ENCODE data around the gene HGD.

DNA sequence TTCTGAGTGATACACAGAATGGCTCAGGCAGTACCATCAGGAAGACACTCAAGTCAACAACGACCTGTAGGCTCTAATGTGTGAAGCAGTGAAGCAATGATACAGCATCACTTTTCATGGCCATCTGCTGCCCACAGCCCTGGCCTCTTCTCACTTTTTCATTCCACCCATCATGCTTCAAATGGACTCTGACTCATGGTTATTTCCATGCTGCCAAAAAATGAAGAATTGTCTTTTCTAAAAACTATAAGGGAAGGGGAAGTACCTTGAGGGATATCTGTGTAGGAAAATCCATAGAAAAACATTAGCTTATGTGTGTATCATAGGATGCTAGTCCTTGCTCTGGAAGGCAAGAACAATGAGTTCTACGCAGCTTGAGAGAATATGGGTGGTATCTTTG, 11.5 kb downstream of the HGD start:
- TF ChIP-seq CTCF (IDR thresholded peaks at IDR 0.05; ENCODE audit: low read depth, low read length, poor library complexity, severe bottlenecking) (no peak), EZH2phosphoT487 (IDR thresholded peaks at IDR 0.05; ENCODE audit: borderline replicate concordance, low read length) (no peak)

Measured in DOHH2 (cell line).